Ecto neural progenitor cell (in vitro differentiated cells): Measurements from ENCODE around the gene PTH1R.

ENCODE experiments used
- DNase-seq: peaks from one replicate; pipeline ENCODE4 v3.0.0-alpha.2; 2018; ENCODE audit warnings: low spot score

Gene PTH1R

DNA sequence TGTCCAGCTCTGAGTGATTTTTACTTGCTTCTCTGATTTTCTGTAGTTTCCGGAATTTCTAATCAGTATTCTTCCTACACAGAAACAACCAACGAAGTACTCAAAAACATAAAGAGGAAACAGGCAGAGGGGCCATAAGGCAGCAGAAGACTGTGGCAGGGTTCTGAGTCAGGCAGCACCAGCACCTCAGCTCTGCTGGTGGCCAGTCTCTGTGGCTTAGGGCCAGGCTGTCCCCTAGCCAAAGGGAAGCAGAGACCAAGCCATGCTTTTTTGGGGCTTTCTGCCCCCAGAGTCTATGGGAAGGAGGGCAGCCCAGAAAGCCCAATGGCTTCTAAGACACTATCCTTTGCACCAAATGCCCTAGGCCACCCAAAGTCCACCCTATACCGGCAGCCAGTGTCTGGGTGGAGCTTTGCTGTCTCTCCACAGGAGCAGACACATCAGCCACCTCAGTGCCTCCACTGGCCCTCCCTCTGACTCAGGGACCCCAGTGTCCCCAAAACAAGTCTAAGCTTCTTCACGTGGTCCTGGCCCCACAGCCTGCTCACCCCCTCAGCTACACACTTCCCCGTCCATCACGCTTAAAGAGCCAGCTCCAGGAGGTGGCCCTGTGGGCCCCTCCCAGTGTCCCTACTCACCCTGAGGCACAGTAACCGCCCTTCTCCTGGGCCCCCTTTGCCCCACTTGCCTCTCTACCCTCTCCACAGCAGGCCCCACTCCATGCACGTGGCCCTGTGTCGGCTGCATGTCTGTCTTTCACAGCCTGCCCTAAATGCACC, 52.8 kb downstream of the PTH1R start:
- DNase-seq = no peak

DNA sequence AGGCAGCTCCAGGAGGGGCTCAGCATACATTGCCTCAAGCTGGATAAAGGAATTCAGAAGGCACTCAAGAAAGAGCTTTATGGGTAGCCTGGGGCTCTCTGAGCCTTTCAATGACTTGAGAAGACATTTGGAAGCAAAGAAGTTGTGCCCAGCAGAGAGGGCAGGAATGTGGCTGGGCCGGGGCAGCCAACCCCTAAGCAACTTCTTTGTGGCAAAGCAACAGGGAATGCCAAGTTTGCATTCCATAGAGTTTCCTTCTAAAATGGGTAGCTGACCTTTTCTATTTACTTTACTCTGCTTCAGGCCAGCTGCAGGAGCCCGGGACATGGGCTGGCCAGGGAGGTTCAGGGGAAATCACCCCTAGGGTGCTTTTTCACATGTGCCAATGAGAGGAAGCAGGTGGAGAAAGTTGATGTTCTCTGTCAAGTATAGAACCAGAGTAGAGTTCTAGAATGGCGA, 53.5 kb downstream of the PTH1R start:
- DNase-seq = no peak

DNA sequence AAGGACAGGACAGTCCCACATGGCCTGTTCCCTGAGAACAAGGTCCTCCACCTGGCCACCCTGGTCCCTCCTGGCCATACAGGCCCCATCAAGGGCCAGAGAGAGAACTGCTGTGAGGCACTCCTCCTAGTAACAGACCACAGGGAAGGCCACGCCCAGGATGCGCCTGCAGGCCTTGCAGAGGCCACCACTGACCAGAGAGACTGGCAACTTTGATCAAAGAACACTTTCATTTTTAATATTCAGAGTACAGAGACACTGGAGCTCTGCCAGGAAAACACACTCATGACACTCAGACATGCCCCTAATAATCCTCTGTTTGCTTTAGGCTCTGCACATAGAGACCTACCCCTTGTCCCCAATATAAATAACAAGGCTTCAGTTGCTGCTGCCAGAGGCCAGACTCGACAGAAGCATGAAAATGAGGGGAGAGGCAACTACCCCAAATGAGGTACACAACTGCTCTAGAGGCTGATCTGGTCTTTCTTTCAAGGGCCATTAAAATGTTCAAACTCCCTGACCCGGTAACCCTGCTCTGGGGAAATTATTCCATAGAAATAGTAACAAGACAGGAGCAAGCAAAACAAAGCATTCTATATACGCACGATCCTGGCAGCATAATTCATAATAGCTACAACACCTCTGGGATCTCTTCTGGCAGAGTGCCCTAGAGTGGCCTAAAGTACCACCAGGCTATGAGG, 54.3 kb downstream of the PTH1R start:
- DNase-seq = no peak

DNA sequence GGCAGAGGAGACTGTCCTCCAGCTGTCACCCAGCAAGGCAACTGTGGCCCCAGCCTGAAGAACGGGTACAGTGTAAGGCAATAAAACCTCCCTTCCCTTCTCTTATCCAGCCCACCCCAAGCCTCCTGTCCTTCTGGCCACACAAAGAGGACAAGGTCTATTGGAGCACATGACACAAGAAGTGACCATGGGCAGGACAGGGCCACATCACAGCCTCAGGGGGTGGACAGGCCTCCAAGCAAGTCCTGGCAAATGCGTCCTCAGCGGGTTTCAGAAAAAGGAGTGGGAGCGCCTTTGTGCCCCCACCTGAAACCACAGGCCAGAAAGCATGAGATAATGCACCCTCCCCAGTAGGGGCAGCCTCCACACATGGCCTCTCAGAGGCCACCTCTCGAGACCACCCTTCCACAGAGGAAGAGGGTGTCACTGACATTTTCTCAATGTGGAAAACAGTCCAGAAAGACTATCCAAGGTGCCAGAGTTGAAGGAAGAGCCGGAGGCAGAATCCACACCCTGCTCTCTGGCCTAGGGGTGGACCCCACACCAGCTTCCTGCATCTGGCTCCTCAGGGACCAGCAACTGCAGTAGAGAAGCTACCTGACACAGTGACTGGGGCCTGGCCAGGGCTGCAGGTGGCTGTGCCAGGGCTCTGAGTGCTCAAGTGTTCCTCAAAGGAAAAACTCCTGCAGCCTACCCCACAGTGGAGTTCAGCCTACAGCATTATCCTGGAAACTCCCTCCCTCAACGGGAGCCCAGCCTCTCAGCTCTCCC, 55.1 kb downstream of the PTH1R start:
- DNase-seq = no peak

DNA sequence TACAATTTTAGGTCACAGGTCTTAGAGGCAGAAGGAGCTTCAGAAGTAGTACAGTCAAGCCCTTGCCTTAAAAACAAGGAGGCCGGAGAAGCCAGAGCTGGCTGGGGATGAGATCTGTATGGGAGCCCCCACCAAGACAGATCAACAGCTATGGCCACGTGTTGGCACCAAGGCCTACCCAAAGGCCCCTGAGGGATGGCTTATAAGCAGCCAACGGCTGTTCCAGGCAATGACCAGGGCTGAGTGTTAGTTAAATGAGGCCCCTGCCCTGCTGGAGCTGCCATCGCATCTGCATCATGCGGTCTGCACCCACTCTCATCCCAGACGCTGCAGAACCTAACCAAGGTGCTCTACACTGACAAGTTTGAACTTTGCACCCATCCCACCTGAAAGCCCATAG, 55.7 kb downstream of the PTH1R start:
- no peak for DNase-seq

DNA sequence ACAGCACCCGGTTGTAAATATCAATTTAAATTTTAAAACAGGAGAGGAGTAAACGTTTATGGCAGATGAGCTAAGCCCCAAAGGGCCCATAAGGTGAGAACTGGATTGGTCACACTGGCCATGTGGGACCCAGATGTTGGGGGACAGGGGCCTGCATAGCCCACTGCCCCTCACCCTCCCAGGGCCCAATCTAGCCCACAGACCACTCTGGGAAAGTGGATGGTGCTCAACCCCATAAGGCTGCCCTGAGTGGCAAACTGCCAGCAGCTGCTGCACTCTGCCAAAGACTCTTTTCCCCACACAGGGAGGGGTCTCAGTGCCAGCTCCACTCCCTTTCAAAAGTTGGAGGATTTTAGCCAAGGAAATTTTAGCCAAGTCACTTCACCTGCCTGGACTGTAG, 56.6 kb downstream of the PTH1R start:
- no peak for DNase-seq

DNA sequence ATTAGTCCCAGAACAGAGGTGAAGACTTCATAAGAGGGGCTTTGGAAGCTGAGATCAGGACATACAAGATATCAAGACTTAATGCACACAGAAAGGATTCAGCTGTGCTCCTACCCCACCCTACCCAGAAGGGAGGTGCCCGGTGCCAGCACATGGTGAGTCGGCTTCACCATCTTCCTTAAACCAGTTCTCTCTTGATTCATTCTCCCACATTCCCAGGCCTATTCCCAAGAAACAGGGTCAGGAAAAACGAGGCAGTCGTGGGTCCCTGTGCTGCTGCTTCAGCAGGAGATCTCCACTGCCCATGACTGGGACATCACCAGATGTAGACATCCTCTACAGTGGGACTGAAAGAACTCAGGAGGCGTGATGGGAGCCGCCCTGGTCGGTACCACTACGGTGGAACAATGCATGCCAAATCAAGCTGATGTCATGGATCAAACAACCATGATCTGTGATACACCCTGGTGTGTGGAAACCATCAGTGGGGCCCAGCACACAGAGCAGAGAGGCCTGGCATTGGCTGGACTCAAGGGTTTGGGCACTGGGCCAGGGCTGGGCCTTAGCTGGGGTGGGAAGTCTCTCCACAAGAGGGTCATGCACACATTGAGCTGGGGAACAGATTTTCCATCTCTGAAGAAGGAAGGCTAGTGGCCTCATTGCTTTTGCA, 57.1 kb downstream of the PTH1R start:
- no peak for DNase-seq

DNA sequence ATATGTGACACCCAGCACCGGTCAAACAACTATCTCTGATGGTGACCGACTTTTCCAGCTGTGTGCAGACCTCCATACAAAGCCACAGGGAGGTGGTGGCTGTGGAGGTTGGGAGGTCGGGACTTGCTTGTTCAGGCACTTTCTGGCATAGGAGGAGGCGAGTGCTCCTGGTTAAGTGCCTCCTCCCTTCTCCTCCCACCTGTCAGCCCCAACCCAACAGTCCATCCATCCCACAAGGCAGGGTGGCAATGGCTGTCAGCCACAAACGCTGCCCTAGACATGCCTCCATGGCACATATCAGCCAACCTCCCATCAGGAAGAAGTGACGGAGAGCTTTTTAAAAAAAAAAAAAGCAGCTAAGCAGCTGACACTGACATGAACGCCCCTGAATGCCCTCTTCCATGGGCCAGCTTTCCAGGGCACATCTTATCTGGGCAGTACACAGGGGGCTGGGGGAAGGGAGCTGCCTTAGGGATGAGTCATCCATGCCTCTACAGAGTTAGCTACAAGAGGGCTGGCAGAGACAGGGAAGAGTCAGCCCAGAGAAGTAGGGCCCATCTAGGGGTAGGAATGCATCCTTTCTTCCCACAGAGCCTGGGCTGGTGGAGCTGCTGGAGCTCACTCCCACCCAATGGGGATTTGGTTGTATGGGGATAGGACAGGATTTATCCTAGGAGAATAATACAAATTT, 57.8 kb downstream of the PTH1R start:
- DNase-seq = no peak

DNA sequence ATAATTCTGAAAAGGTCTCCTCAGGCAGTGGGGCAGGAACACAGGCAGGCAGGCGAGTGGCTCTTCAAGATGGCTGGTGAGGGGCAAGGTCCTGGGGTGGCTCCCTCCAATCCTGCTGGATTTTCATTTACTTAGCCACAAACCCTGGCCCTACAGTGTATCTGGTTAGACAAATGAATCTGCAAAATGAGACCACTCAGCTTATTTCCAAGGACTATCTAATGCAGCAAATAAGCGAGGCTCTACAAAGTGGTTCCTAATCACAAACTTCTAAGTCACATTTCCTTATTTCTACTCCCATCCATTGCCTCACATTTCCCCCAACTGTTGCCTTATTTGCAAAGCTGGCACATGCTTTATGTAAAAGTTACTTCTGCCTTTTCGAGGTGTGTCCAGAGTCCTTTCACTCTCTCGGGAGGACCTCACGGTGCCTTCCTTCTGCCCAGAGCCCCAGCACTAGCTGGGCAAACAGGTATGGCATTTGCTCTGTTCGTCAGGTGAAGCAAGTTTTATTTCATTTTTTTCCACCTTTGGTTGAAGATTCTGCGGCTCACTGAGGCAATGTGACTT, 58.6 kb downstream of the PTH1R start:
- DNase-seq = no peak

DNA sequence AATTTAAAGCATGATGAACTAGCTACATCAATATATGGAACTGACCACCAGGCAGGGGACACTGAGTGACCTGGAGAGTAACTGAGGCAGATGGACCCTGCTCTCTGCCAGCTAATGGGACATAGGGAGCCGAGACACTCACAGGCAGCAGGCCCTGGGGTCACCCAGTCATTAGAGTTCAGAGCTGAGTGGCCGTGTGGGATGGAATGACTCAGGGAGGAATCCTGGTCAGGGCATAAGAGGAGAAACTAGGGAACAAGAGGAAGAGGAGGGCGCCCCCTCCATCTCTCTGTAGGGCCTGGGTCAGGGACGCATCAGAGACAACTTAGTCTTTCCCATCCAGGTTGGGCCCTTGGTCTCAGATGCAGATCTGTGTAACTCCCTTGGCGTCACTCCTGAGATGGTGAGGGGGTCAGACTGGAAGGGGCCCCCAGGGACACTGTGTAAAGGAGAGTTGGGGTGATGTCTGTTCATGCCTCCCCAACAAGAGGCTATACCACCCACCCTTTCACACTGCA, 59.3 kb downstream of the PTH1R start:
- no peak for DNase-seq

DNA sequence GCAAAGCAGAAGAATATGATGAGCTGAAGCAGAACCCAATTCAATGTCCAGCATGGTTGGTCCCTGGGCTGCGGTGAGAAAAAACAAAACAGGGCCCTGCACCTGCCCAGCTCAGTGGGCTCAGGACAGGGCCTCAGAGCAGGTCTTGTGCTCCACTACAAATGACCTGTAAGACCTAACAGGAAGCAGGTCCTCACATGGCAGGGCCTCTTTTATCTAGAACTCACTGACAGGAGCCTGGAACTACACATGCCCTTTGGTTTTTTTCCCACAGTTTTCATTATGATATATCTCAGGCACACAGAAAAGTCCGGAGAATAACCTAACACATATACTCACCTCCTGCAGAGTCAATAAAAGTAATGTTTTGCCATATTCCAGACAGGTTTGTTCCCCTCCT, 60.6 kb downstream of the PTH1R start:
- no peak for DNase-seq

DNA sequence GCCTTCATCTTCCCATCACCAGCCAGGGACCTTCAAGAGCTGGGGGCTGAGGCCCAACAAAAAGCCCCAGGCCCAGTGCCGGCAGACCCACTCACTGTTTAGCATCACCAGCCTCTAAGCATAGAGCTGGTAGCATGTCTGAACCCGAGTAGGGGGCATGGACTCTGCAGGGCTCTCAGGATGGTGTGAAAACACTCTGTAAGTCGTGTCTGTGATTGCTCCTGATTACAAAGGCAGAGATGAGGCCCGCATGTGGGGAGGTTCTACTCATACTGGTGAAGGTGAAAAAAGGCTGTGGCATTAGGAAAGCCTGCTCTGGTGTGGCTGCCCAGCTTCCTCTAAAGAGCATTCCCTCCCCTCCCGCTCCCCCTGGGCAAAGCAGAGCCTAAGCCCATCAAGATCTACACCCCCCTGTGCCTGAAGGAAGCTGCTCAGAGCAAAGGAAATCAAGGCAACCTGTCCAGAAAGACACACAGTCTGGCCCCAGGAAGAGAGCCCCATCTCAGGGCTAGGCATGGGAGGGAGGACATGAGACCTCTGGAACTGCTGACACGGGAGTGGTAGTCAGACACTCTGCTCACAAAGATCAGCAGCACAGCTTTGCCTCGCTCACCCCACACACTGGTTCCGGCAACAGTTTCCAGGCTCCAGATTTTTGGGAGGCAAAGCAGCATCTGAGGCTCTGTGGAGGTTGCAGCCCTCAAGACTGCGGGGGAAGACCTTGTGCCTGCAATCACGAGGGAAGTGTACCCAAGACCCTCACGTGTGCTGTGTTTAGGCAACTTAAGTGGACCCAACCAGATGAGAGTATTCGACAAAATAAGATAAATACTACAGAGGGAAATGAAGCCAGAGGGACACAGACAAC, 62.3 kb downstream of the PTH1R start:
- no peak for DNase-seq

DNA sequence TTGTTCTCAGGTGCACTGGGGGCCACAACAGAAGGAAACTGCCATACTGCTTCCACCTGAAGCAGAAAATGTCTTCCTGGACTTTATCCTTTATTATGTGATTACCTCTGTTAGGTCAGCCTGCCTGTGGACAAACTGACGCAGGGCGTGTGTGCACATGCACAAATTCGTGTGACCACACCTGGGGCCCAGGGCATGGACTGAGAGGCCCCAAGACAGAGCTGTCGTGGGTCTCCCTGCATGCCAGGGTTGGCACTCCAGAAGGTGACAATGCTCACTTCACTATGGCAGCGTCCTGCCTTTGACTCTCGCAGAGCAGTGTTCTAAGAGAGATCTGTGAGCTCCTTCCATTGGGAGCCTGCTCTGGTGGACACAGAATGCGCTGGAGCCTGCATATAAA, 64.6 kb downstream of the PTH1R start:
- no peak for DNase-seq

DNA sequence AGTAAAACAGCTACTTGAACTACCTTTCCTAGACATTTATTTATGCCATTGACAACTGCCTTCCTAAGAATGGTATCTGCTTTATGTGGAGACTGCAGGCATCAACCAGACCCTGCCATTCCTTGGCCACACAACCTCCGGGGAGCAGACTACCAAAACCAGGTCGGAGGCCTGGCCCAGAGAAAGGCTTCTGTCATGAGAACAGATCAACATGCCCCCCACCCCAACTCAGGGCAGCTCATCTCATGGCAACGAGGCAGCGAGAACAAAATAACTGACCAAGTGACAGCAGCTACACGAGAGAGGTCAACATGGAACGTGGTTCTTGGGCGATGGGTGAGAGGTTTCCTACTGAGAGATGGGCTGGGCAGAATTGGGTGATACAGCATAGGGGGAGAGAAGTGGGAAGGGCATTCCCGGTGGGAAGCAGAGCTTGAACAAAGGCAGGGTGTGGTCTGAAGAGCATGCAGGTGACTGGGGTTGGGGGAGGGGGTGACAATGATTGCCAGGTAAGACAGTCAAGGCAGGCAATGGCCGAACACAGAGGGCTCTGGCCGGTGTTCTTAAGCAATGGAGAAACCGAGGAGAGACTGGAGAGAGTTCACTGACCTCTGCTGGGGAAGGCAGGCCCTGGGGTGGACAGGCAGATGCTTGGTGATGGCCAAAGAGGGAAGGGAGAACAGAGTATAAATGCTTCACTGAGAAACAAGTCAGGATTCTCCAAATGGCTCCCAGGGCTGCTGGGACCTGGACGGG, 65.1 kb downstream of the PTH1R start:
- no peak for DNase-seq

DNA sequence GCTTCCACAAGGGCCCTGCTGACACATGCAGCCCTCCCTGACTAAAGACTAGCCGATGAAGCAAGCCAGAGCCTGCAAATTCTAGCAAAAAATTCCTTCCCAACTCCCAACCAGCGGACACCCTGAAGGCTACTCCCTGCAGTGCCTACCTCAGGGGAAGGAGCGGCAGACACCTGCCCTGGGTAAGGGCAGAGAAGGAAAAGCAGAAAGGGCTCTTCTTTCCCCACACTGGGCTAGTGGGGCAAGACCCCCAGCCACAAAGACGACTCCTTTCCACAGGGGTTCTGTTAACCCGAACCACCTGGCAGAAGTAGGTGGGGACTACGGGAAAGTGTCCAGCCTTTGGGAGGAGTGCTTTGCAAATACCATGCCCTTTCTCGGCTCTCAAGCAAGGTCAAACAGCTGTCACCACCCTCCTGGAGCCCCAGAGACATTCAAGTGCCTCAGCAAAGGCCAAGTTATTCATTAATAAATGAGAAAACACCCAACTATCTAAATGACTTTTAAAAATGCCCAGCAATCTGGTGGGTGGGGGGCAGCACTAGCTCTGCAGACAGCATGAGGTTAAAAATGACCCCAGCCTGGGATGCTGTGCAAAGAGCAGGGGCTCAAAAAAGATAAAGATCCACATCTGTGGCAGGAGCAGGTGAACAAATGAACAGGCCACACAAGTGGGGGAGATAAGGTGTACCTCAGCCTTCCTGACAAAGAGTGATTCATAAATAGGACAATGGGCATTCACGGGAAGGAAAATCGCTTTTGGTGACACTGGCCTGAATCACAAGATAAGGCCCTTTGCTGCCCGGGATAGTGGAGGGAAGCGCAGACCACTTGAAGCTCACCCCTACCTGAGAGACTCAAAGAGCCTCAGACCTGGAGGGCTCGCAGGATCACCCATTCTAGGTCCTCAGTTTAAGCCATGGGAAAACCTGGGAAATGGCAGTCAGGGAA, 66.0 kb downstream of the PTH1R start:
- no peak for DNase-seq

DNA sequence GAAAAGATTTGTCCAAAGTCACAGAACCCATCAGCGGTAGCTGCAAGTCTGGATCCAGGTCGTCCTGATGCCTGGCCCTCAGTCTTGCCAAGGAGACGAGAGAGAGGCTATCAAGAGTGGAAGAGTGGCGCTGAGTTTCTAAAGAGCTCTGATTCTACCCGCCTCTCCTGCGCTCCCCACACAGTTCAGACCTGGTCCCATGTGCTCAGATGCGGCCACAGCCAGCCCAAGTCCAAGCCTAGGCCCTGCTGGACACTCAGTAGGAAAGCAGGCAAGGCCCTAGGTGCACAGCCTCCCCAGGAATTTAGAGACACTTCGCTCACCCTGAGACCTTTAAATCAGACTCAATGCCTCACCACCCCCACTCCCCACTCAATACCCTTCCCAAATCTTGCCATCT, 66.7 kb downstream of the PTH1R start:
- DNase-seq = no peak

DNA sequence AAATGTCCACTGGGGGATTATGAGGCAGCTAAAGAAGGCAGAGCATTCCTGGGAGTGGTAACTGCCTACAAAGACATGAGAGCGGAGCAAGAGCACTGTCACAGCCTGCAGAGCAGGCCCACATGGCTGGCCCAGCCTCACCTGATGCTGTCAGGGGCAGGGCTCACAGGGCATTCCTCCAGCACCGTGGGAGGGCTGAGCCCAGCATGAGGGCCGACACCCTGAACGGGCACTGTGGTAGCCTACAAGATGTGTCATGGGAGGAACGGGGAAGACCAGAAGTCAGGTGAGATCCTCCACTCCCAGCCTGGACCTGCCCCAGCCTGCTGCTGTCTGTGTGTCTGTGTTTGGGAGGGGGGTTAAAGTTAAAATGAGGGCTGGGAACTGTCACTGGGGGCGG, 68.9 kb downstream of the PTH1R start:
- DNase-seq = no peak

DNA sequence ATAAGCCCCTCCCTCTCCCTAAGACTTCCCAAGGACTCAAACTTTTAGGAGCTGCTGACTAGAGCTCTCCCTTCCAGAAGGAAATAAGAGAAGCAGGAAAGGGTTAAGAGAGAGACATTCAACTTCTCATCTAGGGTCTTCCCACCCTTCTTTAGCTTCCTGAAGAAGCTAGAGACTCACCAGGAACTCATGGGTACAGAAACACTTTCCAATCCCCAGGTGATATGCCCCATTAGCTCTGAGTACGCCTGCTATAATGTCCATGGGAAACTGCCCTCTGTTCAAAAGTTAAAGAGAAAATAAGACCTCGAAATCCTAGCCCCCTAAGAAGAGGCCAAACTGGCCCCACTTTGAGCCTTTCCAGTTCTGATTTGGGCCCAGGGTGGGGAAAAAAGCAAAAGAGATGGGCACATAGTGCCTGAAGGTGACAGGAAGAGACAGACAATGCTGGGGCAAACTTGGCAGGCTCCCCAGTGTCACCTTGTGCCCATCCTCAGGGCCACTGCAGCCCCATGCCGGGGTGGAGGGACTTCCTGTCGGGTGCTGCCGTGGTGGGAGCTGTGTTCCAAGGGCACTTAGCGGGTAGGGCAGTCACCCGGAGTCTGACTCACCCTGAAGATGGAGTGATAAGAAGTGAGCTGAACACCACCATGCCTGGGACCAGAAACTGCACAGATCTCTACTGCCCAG, 69.5 kb downstream of the PTH1R start:
- DNase-seq = no peak
